GM15510 (cell line): ENCODE data around the gene CRTC1.

ENCODE experiments used
- POLR2A ChIP-seq: IDR thresholded peaks from 3 replicates; pipeline ENCODE4 v1.6.1; 2011; ENCODE audit warnings: borderline replicate concordance; ENCODE audit not compliant: insufficient read length; ENCODE audit errors: extremely low read depth

CRTC1 gene

DNA sequence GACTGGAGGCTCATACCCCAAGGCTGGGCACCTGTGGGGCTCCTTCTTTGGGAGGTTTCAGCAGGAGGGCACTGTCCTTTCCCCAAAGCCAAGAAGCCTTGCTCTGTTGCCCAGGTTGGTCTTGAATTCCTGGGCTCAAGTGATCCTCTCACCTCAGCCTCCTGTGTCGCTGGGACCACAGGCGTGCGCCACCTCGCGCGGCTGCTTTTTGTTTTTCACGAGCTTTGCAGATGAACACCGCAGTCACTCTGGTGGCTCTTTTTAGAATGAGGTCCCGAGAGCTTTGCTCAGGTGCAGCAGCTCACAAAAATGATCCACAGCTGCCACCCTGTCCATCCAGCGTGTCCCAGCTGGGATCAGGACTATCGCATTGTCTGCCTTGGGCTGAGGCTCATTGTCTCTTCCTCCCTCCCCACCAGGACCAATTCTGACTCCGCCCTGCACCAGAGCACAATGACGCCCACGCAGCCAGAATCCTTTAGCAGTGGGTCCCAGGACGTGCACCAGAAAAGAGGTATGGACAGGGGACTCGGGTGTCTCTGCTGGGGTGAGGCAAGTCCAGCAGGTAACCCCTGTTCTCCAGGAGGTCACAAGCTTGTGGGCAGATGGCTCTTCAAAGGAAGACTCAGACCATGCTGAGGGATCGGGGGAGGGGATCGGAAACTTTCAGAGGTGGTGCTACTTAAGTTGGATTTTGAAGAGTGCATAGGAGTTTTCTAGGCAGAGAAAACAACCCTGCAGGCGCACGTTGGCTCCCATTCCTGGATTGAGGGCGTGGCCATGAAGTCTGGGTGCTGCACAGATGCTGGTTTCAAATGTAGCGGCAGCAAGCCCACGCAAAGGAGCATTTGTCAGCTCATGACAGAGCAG, 66.1 kb downstream of the CRTC1 start:
- TF ChIP-seq POLR2A: no peak

GRCh38 chr19:18750295-18750970, 67.0 kb downstream of the CRTC1 start:
- TF ChIP-seq POLR2A: no peak

DNA sequence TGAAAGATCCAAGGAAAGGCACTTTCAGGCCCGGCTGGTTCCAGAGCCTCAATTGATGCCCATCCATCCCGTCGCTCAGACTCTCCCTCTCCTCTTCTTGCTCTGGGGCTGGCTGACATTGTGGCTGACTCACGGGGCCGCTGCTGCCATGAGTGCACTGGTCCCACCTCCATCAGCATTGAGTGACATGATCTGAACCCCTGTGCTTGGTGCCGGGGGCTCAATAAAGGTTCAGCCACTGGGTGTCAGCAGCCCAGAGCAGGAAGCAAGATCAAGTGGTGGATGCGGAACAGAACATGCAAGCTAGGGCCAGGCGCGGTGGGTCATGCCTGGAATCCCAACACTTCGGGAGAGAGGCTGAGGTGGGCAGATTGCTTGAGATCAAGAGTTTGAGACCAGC, 68.1 kb downstream of the CRTC1 start:
- TF ChIP-seq POLR2A: no peak

DNA sequence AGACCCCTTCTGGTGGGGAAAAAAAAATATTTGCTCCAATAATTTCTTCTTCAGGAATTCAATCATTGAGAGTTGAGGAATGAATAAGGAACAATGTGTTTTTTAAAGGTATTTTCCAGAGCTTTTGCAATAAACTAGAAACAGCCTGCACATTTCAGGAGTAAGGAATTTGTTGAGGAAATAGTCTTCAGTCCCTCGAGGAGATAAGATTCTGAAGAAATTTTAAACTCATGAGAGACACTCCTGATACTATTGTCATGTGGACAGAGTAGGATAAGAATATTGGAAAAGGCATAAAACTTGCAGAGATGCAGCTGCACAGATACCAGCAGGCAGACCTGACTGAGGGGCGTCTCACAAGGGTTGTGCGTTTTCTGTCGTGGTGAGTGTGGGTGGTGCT, 71.0 kb downstream of the CRTC1 start:
- TF ChIP-seq POLR2A: no peak

DNA sequence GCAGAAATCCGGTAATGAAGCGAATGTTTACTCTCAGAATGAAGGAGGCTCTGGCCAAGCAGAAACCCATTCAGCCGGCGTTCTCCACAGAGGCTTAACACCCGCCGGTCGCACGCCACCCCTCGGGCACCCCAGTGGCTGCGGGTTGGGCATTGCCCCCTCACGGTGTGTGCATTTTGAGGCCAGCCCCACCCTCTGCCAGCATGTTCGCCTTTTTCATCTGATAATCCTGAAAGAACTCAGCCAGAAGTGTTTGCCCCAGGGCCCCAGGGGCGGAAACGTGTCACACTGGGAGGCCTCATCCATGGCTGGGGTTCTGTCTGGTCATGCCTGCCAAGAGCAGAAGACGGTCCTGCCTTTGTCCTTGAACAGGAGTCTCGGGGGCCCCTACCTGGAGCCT, 73.4 kb downstream of the CRTC1 start:
- no peak for TF ChIP-seq POLR2A

DNA sequence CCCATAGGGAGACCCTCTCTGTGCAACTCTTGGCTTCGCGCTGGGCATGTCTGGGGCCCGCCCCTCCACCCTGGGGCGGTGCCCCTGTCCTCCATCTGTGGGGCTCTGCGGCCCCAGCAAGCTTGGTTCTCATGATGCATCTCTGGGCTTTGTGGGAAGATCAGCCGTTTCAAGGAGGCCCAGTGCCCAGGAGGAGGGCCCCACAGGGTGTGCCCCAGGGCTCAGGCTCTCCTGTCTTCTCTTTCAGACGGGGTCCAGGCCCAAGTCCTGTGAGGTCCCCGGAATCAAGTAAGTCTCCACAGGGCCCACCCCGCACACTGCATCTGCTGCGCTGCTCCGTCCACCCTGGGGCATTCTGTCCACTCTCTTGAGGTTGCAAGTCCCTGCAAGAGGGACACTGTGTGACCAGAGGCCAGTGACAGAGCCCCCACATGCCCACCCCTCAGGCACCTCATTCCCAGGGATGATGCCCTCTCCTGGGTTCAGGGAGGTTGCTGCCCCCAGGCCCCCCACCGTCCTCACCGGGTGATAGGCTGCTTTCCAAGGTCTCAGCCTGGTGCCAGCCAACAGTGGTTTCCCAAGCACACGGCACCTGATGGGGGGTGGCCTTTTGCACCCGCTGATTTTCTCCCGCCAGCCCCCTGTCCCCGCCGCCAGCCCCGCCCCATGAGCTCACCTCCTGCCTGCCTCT, 76.0 kb downstream of the CRTC1 start:
- TF ChIP-seq POLR2A: no peak

- TF ChIP-seq POLR2A: no peak
Observed at GRCh38 chr19:18759995-18760426, 76.5 kb downstream of the CRTC1 start.

DNA sequence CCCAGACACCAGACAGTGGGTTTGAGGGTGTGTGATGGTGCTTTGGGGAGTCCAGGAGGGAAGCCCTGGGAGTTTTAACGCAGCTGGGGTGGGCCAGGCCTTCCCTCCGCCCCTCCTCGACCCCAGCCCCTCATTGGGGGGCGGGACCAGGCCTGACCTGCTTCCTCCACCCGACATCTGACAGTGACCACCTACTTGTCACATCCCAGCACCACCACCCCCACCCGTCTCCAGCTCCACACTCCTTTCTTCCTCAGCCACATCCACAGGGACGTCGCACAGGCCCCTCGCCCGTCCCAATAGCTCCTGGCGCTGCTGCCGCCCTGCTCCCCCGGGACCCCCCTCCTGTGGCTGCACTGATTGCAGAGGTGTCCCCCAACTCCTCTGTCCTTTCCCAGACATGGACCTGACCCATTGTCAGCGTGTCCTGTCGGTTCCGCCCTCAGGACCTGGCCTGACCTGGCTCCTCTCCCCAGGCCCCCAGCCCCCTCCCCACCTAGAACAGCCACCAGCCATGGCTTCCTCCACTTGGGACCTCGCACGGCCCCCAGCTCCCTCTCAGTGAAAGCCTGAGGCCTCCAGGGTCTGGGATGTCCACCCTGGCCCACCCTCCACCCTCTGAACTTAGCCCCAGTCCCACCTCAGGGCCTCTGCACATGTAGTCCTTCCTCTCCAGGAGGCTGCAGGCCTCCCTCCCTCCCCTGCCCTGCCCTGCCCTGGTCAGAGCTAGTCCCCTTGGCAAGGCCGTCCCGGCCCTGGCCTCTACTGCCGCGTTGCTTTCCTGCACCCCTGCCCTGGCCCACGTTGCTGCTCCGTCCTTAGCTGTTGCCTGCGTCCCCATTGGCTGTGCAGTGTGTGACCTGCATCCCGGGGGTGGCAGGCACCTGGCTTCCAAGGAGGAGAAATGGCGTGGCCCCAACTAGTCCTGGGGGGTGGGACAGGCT, 77.2 kb downstream of the CRTC1 start:
- TF ChIP-seq POLR2A: no peak

DNA sequence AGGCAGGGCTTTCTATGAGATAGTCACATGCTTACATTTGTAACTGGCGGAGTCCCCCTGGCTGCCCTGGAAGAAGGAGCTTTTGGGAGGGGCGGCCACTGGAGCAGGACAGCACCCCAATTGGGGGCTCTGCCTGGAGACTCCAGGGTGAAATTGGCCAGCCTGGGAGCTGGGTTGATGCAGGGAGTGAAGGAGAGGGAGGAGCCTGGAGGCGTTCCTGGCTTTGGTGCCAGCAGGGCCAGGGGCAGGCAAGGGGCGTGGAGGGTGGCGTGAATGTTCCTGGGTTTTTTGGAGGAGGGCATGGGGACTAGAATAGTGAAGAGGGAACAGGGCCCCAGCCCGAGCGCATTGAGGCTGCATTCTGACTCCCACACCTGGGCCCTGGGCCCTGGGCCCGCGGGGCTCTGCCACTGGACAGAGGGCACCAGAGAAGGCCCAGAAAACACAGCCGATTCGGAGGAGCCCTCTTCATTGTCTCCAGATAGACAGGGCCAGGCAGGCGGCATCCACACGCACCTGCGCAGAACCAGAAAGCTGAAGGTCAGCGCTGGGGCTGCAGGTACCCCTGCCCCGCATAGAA, 78.1 kb downstream of the CRTC1 start:
- no peak for TF ChIP-seq POLR2A

- TF ChIP-seq POLR2A: no peak
Observed at GRCh38 chr19:18762125-18763023, 78.9 kb downstream of the CRTC1 start.

DNA sequence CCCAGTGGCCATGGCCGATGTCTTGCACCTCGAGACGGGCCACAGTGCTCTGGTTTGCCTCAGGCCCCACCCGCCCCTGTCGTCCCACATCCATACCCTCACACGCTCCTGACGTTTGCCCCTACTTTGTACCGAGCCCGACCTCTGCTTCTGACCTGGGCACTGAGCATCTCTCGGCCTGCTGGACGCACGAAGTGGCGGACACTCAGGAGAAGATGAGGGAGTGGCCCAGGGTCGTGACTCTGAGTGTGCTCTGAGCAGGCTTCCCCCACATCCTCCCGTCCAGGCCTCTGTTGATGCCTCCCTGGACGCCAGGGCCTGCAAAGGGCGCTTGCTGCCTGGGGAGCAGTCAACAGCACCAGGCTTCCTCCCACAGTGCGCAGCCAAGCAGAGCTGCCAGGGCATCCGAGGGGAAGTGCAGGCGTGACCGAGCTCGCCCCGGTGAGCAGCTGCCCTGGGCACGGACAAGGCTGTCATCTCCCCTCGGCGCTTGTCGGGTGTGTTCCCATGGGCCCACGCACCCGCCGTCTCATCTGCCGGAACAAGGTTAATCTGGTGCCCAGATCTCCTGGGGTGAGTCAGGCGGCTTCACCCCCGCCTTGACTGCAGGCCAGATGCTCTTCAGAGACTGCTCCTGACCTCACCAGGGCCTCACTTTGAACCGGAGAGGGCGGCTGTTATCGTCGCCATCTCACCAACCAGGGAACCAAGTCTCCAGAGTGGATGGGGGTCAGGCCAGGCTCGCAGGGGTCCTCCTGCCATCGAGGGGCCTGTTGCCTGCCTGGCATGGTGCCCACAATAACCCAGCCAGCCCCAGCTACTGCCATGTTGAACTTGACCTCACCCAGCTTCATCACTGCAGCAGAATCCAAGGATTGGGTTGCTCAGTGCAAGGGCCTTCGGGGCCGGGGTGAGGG, 80.5 kb downstream of the CRTC1 start:
- no peak for TF ChIP-seq POLR2A

DNA sequence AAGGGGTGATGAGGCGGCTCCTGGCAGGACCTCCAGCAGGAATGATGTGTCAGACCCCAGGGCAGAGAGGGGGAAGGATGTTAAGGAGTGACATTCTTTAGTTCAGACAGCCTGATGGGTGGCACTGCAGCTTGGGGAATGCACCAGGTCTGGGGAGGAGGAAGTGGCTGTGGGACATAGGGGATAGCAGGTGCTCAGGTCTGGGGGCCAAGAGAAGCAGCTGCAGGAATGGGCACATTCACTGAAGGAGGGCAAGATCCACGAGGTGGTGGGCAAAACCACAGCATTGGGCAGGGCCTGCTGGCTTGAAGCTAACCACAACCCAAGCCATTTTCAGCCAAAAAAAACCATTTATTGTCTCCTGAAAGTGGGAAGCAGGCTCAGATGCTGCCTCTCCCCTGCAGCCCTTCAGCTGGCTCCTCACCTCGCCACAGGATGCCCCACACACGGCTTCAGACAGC, 81.1 kb downstream of the CRTC1 start:
- TF ChIP-seq POLR2A: no peak
